HG03108 (cell line): ENCODE results near the gene APOBEC3H.

Source experiments
- ATAC-seq: cut with Tn5 transposase; IDR thresholded peaks from one replicate; pipeline ENCODE4 v1.9.1; 2021; ENCODE audit warnings: moderate library complexity; ENCODE audit not compliant: unreplicated experiment

The APOBEC3H gene

DNA sequence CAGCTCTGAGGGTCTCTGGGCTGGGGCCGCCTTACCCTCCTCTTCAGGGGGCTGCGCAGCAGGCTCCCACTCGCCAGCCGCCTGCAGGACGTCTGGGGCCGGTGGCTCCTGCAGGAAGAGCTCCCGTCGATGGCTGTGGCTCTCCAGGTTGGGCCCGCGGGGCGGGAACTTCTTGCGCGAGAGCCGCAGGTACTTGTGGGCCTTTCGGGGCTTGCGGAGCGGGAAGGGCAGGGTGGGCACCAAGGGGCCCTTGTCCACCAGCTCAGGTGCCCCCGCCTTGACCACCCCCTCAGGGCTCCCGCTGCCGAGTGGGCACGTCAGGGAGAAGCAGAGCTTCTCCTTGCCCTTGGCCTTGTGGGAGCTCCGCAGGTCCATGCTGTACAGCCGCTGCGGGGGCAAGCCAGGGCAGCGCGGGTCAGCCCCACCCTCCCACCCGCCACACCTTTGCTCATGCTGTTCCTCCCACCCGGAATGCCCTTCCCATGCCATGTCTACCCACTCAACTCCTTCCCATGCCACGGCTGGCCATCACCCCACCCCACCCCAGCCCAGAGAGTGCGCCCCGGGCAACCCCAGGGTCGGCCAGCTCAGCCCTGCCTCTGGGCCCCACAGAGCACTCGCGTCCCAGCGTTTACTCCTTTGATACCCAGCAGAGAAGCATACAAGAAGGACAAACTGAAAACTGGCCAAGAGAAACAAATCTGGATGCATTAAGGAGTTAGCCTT is 37.5 kb downstream of the APOBEC3H start:
- no peak for ATAC-seq

GRCh38 chr22:39135092-39135896 is 38.2 kb downstream of the APOBEC3H start:
- ATAC-seq, result no peak

DNA sequence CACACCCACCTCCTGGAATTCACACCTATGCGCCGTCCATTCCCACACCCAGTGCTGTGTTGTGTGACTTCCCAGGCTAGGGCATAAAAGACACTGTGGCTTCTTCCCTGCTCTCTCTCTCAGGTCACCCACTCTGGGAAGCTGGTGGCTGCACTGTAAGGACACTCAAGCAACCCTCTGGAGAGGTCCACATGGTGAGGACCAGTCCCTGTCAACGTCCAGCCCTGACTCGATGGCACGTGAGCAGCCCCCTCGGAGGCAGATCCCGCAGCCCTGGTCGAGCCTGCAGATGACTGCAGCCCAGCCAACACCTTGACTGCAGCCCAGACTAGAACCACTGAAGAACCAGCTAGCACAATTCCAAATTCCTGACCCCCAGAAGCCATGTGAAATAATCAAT is 39.3 kb downstream of the APOBEC3H start:
- ATAC-seq, result no peak

GRCh38 chr22:39138357-39138997 is 41.4 kb downstream of the APOBEC3H start:
- no peak for ATAC-seq

- ATAC-seq, result no peak
Observed at GRCh38 chr22:39139933-39140332, 42.9 kb downstream of the APOBEC3H start.

GRCh38 chr22:39142088-39142680 is 45.1 kb downstream of the APOBEC3H start:
- no peak for ATAC-seq

DNA sequence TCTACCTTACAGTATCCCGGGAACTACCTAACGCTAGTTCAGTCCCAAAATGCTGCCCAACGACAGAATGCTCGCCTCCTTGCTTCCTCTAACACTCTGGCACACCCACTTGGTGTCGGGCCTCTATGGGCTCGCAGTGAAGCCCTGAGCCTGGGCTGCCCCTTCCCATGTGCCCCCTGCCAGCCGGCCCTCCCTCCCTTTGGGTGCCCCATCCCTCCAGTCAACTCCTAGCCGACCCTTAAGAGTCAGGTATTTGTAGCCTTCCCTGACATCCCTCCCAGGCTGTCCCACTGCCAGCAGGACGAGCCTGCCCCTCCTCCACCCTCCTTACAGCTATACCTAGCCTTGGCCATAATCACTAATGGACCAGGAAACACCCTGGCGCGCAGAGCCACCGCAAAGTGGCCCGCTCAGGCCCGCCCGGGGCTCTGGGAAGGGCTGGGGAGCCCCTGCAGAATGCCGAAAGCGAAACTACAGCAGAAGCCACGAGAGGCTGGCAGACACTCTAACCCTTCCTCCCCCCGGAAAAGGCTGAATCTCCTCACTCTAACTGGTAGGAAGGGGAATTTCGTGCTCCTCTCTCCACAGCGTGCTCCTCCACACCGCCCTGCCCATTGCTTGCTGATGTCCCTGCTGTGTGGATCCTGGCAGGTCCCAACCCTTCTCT is 47.2 kb downstream of the APOBEC3H start:
- peak; percentile 27 for ATAC-seq

- no peak for ATAC-seq
Observed at GRCh38 chr22:39146256-39147101, 49.4 kb downstream of the APOBEC3H start.

DNA sequence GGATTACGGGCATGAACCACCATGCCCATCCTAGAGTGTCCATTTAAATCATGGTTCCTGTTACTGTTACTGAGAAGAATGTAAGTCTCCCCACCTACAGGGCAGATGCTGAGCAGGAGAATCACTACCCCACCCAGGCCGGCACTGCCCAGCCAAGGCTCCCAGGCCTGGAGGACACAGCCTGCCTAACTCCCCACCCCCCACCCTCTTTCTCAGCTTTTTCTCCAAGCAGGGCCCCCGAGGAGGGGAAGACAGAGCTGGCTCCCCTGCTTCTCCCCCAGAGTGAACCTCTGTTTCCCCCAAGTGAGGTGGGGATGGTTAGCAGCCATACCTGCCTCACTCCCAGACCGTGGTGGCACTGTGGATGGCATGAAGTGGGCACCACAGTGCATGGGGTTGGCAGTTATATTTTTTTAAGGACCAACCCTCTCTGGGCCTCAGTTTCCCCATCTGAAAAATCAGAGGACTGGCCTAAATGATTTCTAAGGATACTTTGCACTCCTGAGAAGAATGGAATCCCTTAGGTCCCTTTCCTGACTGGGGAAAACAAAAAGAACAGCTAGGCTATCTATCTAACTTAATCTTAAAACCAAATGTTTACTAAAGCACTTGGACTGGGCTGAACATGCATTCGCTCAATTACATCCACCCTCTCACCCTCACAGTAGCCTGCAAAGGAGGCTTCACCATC is 50.4 kb downstream of the APOBEC3H start:
- no peak for ATAC-seq

DNA sequence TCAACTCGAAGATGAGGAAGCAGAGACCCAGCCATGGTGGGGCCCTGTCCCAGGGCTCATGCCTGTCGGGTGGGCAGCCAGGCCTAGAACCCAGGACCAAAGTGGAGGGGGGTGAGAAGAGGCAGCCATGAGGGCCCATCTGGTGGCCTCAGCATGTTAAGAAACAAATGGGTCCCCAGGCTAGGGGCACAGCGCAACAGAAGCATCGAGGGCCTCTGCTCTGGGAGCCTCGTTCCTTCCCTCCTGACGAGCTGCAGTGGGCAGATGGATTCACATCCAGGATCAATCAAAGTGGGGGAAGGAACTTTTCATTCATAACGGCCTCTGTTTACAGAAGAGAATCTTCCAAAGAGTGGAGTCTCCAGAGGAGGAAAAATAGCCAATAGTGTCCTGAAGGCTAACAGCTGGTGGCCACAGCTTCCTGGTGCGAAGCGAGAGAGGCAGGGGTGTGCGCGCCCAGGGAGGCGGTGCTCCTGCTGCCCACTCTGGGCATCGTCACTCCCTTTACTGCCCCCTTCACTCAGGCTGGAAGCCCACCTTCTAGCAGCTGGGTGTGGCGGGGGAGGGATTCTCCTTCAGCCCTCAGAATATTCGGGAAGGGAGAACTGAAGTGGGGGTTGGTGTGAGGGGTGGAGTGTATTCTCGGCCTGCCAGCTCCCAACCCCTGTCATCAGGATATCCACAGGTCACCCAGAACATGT is 51.1 kb downstream of the APOBEC3H start:
- no peak for ATAC-seq

GRCh38 chr22:39148727-39149535 is 51.9 kb downstream of the APOBEC3H start:
- no peak for ATAC-seq

GRCh38 chr22:39149915-39150847 is 53.1 kb downstream of the APOBEC3H start:
- ATAC-seq, result no peak

DNA sequence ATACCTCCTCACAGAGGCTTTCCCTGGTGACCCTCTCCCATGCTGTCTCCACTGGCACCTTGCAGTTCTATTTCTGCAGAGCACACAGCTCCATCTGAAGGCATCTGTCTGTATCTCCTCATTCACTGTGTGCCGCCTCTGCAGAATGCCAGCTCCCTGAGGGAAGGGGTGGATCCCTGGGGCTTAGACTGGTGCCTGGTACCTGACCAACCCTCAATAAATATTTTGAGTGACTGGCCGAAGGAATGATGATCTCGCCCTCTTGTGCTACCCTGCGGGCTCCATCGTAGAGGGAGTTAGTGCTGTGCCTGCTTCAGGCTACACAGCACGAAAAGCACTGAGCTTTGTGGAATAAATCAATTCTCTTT is 53.8 kb downstream of the APOBEC3H start:
- ATAC-seq, result no peak

DNA sequence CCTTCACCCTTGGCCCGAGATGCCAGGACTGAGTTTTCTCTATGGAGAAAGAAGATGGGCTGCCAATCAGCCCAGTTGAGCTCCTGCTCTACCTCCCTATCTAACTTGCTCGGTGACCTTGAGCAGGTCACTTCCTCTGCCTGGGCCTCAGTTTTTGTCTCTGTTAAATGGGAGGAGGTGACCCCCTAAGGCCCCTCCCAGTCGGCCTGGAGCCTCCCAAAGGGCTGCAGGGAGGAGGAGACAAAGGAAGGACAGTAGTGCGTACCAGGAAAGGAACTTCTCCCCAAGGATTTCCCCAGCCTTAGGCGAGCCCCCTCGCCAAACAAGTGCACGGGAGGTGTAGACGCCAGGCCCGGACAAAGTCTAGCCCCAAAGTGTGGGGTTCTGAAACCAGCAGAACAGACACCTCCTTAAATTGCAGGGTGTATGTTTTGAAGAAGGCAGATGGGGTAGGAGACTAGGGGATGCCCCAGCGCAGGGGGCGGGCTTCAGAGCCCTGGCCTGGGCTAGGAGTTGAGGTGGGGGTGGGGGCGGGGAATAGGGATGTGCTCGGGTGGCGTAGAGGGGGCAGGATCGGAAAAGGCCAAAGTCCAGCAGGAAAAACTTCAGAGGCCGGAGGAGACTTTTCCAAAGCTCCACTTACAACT is 54.4 kb downstream of the APOBEC3H start:
- ATAC-seq, result no peak

DNA sequence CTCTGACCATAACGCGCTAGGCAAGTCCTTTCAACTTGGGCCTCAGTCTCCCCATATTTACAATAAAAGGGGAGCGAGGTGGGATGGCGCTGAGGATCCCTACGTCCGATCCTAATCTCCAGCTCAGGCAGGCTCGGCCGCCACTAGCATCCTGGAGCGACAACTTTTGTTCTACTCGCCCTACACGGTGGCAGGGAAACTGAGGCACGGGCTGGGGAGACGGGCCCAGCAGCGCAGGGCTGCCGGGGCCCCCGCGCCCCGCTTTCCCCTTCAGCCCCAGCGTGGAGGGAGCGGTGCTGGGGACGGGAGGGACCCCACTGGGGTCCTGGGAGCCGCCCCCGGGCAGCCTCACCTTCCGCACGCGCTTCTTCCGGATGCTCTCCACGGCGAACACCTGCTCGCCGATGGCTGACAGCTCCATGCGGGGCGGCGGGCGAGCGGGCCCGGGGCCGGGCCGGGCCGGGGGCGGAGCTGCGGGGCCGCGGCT is 55.0 kb downstream of the APOBEC3H start:
- no peak for ATAC-seq

DNA sequence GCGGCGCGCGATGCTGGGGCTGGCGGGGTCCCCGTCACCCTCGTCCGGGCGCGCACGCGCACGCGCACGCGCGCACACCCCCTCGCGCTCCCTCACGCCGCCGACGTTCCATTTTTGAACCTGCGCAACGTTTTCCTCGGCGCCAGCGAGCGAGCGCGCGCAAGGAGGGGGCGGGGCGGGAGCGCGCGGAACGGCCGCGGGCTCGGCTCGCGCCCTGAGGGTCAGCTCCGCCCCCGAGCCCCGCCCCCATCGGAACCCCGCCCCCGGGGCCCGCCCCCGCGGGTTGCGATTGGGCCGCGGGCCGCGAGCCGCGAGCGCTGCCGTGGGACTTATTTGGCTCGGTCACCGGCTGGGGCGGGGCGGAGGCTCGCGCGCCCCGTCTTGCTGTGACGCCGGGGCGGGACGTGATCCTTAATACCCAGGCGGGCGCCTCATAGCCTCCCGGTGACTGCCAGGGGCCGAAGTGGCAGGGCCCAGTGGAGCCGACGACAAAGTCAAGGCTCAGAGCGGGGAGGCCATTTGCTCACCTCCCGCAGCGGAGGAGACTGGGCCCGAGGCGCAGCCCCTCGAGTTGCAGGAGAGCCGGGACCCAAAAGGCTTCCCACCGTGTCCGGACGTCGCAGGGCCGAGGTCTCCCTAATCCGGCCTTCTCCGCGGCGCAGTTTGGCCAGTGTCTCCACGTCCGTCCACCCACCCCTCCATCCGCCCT is 55.6 kb downstream of the APOBEC3H start, which contains the start of gene CBX7:
Gene CBX7, minus strand, starts transcription at position 170 of the 709 bp plus-strand sequence. CDS start 236 bp downstream, outside the sequence.
- ATAC-seq, result peak; percentile 64
